A673 (cell line): ENCODE results near the gene CCR5AS.
"Not testable (repeated sequence)": the region's sequence is repeated elsewhere in the genome, so short reads cannot be mapped to it uniquely, and the experiment has no call there.

ENCODE experiments used
- BruUV-seq: library from RNA; stranded (reverse); fragments of 400-500 nt; replicated peaks from 2 replicates; lab custom pipeline; 2021; lab: Mats Ljungman, UMichigan
- CTCF ChIA-PET: fragments of 300-600 bp; sonication (Branson Sonifier 250); formaldehyde crosslinking; loops from one replicate; lab custom pipeline; 2022; ENCODE audit warnings: antibody characterized with exemption; lab: Charles Lee
- POLR2A ChIA-PET: fragments of 300-600 bp; sonication (Branson Sonifier 250); formaldehyde crosslinking; loops from one replicate; lab custom pipeline; 2022; ENCODE audit warnings: antibody characterized with exemption; ENCODE audit not compliant: low non-redundant PET; lab: Charles Lee
- DNase-seq: peaks from one replicate; pipeline ENCODE4 v3.0.0-alpha.2; 2015; ENCODE audit warnings: low spot score
- H3K27ac ChIP-seq: fragments of 200-600 bp; sonication (generic); 2 replicates; pipeline ENCODE4 v1.5.1; 2016; ENCODE audit warnings: mixed run types, low read depth, mild to moderate bottlenecking, mixed read lengths, antibody characterized with exemption, low read length; ENCODE audit not compliant: poor library complexity, severe bottlenecking
- H3K27me3 ChIP-seq: fragments of 200-600 bp; sonication (generic); replicated peaks from 2 replicates; pipeline ENCODE4 v1.6.1; 2017; ENCODE audit warnings: mixed run types, low read depth, mild to moderate bottlenecking, mixed read lengths, antibody characterized with exemption, low read length; ENCODE audit not compliant: insufficient read depth, poor library complexity
- H3K36me3 ChIP-seq: fragments of 200-600 bp; sonication (generic); 2 replicates; pipeline ENCODE4 v1.6.1; 2016; ENCODE audit warnings: mixed run types, mild to moderate bottlenecking, mixed read lengths, antibody characterized with exemption, low read length; ENCODE audit not compliant: insufficient read depth, poor library complexity, severe bottlenecking
- H3K4me1 ChIP-seq: fragments of 200-600 bp; sonication (generic); 2 replicates; pipeline ENCODE4 v1.6.1; 2017; ENCODE audit warnings: mixed run types, mild to moderate bottlenecking, mixed read lengths, antibody characterized with exemption, low read length; ENCODE audit not compliant: insufficient read depth, poor library complexity, severe bottlenecking
- H3K4me3 ChIP-seq: fragments of 200-600 bp; sonication (generic); 2 replicates; pipeline ENCODE4 v1.5.1; 2016; ENCODE audit warnings: low read depth, mixed run types, mild to moderate bottlenecking, mixed read lengths, low read length; ENCODE audit not compliant: poor library complexity, severe bottlenecking
- H3K9me3 ChIP-seq: fragments of 200-600 bp; sonication (generic); 2 replicates; pipeline ENCODE4 v1.6.1; 2016; ENCODE audit warnings: mixed run types, low read depth, mild to moderate bottlenecking, mixed read lengths, antibody characterized with exemption, low read length; ENCODE audit not compliant: poor library complexity, severe bottlenecking
- CTCF ChIP-seq: fragments of 300-800, 200-600 bp; sonication (generic); conservative IDR thresholded peaks from 2 replicates; pipeline ENCODE4 v1.5.1; 2017; ENCODE audit warnings: low read depth, mild to moderate bottlenecking, antibody characterized with exemption, low read length, moderate library complexity, mixed read lengths
- EZH2 ChIP-seq: fragments of 200-600 bp; sonication (generic); IDR thresholded peaks from 2 replicates; pipeline ENCODE4 v1.6.1; 2017; ENCODE audit warnings: borderline replicate concordance, low read depth, mild to moderate bottlenecking, mixed read lengths, antibody characterized with exemption, low read length; ENCODE audit not compliant: poor library complexity, severe bottlenecking
- intact Hi-C: fragments of 100-400 bp; cut with micrococcal nuclease; formaldehyde crosslinking; loops from one replicate; pipeline ENCODE4 v1.10.0; 2022; ENCODE audit not compliant: unreplicated experiment

CCR5AS gene

GRCh38 chr3:46335541-46335940, 71.3 kb downstream of the CCR5AS start:
- intact Hi-C loops: no loop called here
- POLR2A ChIA-PET: no interaction called here
- no peaks in the 10 kb centered on the region for H3K4me1 ChIP-seq
- no TSS peak for BruUV-seq
- no peaks in the 10 kb centered on the region for H3K9me3 ChIP-seq
- no peaks in the 10 kb centered on the region for H3K36me3 ChIP-seq
- H3K27me3 ChIP-seq: no peaks in the 10 kb centered on the region
- CTCF ChIA-PET: no interaction called here
- no peak overlapping the region for H3K27ac ChIP-seq
- TF ChIP-seq EZH2 (no peak), CTCF (no peak)
- no peak overlapping the region for H3K4me3 ChIP-seq
- no peak for DNase-seq

- Histone ChIP-seq H3K36me3 (no peaks in the 10 kb centered on the region), H3K27ac (no peak overlapping the region), H3K27me3 (no peaks in the 10 kb centered on the region), H3K4me3 (no peak overlapping the region), H3K9me3 (no peaks in the 10 kb centered on the region), H3K4me1 (no peaks in the 10 kb centered on the region)
- ChIA-PET CTCF (no interaction called here), POLR2A (no interaction called here)
- TF ChIP-seq CTCF (no peak), EZH2 (no peak)
- no peak for DNase-seq
- intact Hi-C loops: no loop called here
- BruUV-seq: no TSS peak
Observed at GRCh38 chr3:46334741-46335478, 72.0 kb downstream of the CCR5AS start.

- DNase-seq, POLR2A ChIA-PET, H3K4me1 ChIP-seq, H3K27me3 ChIP-seq, H3K4me3 ChIP-seq, CTCF ChIA-PET, BruUV-seq, H3K27ac ChIP-seq, H3K9me3 ChIP-seq, intact Hi-C loops, H3K36me3 ChIP-seq: not testable (repeated sequence)
Observed at GRCh38 chr3:46330676-46331075, 76.2 kb downstream of the CCR5AS start.
